Erythroblast (primary cell): ENCODE data around the gene CTIF.

Source experiments
- DNase-seq, 2 experiments: peaks; one replicate each; lab custom pipeline; 2025; lab: John Stamatoyannopoulos, UW
- GATA1 ChIP-seq: IDR thresholded peaks from 2 replicates; pipeline ENCODE4 v1.6.1; 2011; ENCODE audit warnings: low read depth, mild to moderate bottlenecking, control low read depth, low read length, moderate library complexity
- POLR2A ChIP-seq: IDR thresholded peaks from 2 replicates; pipeline ENCODE4 v1.6.1; 2011; ENCODE audit warnings: mild to moderate bottlenecking, low read length

The CTIF gene

DNA sequence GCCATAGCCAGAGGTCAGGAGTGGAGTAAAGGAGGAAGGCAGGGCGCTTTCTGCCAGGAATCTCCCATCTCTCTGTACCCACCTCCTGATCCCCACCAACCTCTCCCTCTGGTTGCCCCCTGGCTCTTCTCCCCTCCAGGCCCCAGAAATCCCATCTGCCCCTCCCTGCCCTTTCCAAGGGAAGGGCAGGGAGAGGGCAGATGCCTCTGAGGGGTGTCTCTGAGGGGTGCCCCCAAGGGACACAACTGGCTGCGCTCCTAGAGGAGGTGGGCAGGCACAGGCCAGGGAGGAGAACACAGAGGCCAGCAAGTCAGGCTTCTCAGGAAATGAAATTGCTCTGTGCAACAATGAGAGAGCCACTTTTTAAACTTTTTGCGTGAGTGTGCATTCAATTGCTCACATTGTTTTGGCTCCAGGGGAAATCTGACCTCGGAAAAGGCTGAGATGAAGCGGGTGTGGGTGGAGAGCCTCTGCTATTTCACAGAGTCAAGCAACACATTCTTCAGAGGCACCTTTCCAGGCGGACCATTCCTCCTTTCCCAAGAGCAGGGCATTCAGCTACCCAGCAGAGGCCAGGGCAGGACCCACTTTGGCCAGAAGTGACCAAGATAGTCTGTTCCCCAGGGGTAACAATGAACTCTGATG, 286.4 kb downstream of the CTIF start:
- DNase-seq = no peak
- no peak for TF ChIP-seq POLR2A
- TF ChIP-seq GATA1 = no peak

DNA sequence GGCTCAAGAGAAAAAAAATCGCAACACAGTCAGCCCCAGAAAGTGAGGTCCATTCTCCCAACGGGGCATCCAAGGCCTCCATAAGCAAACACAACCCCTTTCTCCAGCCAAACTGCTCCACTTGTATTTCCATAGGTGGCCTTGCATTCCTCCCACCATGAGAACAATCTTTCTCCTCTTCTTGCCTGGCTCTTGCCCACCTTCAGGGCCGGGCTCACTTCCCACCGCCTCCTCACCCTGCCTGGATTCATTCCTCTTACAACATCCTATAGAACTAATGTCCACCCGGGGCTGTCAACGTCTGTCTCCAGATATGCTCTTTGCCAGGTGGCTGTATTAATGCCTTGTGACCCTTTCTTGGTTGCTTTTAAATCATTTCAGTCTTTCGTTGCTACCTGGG, 287.4 kb downstream of the CTIF start:
- TF ChIP-seq POLR2A (no peak), GATA1 (no peak)
- DNase-seq = no peak

DNA sequence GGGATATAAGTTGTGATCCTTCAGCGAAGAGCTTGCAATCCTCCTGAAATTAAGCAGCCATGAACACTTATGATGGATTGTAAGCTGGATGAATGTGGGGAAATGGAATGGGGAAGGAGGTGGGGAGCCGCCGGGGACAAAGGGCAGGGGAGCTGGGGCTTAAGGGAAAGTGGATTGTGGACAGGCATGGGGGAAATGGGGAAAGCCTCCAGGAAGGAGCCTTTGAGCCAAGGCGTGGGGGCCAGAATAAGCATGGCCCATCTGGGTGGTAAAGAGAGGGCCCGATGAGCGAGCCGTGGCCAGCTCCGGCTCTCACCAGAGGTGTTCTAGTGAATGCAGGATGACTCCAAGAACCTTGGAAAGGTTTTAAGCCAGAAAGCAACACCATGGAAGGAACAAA, 288.0 kb downstream of the CTIF start:
- no peak for DNase-seq
- TF ChIP-seq POLR2A = no peak
- TF ChIP-seq GATA1 = no peak

- TF ChIP-seq GATA1 (no peak), POLR2A (no peak)
- no peak for DNase-seq
Measured at GRCh38 chr18:48827291-48828193, 288.7 kb downstream of the CTIF start.

- TF ChIP-seq POLR2A (no peak), GATA1 (no peak)
- DNase-seq = no peak
Measured at GRCh38 chr18:48828194-48828545, 289.3 kb downstream of the CTIF start.

GRCh38 chr18:48828691-48829442, 290.0 kb downstream of the CTIF start:
- peak; percentile 79 to 84 for DNase-seq
- no peak for TF ChIP-seq POLR2A

DNA sequence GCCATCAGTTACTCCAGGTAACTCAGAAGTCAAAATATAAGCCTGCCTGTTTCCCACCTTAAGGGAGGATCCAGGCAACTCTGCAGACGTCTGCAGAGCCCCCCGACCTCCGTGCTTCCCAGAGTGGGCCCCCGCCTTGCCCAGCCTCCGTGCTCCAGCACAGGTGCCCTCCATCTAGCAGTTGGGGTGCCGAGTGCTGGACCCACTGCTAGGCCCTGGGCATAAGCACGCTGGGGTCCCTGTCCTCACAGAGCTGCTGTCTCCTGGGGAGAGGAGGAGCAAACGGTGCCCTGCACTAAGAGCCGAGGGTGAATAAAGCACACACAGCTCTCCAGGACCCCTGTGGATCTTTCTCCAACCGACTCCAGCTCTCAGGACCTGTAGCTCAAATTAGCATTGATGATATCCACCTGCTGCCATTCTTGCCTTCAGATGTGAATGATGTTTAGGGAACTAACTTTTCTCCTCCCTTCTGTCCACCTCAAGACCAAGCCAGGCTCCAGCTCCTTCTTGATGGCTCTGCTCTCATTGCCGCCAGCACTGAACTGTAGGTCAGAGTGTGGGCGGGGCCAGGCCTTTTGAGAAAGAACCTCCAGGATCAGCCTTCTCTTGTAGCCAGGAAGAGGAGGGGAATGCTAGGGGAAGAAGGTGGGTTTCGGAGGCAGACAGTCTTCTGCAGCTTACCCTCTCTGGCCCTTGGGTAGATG, 290.8 kb downstream of the CTIF start:
- peak in 1 of 2 experiments; percentile 17 for DNase-seq
- TF ChIP-seq GATA1 (no peak), POLR2A (no peak)

DNA sequence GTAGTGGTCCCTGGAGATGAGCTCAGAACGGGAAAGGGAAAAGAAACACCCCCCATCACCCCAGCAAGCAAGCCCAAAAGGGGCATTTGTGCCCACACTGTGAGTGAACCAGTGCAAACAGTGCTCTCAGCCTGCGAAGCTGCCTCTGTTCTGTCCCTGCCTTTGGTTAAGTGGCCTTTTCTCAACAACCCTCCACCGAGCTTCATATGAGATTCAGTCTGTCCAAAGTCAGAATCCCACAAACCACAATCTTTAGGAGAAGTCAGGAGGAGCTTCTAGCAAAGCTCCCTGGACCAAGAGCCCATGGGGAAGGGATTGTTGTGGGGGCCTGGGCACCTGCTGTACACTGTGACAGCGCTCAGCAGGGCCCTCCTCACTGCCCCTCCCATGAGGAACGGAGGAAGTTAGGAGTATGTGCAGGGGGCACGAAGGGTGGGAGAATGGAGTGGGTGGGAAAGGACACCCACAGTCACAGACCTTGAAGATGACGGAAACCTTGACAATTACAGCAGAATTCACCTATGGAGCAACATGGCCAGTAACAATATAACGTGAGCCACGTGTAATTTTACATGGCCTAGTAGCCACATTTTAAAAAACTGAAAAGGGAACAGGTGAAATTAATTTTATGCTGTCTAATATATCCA, 292.4 kb downstream of the CTIF start:
- TF ChIP-seq POLR2A = no peak
- TF ChIP-seq GATA1 = no peak
- DNase-seq = no peak

GRCh38 chr18:48831802-48832201, 293.0 kb downstream of the CTIF start:
- no peak for DNase-seq

DNA sequence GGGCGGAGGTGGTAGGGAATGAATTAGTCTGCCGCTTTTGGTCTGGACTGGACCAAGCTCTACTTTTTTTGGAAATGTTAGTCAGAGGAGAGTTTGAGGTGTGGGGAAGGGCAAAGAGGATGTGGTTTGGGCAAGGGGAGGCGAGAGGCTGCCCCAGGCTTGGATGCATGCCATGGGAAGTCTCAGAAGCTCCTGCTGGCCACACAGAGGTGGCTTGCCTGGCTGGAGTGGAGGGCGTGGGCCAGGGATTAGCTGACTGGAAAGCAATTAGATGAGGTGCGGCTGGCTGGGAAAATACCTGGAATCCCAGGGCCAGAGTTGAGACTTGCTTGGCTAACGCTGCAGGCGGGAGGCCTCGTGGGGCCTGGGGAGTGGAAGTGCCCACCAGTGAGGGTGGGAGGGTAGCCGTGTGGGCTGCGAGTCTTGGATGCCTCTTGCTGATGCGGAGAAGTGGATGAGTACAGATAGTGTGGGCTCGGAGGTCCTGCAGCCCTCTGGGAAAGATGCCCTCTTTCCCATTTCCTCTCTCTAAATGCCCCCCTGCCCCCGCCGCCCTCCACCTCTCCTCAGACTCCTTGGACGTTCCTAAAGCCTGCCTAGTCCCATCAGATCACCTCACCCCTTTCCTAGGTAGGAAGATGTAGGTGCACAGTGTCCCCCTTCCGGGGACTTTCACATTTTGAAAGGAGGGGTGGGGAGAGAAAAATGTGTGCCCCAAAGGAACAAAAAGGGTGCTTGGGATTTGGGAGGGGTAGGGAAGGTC, 294.3 kb downstream of the CTIF start:
- no peak for TF ChIP-seq GATA1
- no peak for TF ChIP-seq POLR2A
- DNase-seq = no peak

More at GRCh38 chr18:48831802-48832201, 293.0 kb downstream of the CTIF start:
- TF ChIP-seq POLR2A (no peak), GATA1 (no peak)

GRCh38 chr18:48833701-48834412, 295.0 kb downstream of the CTIF start:
- DNase-seq = no peak
- TF ChIP-seq GATA1 (no peak), POLR2A (no peak)
